Liver (tissue), 9 donors: Measurements from ENCODE around the gene ELK4. TPM values are rescaled to one million over a fixed set of nuclear protein-coding genes. Genes with fewer than 3 reads are reported as not detected.
A peak's percentile ranks its signal among the peaks of the same experiment; 100 is the strongest.

ENCODE experiments used
- DNase-seq: peaks from one replicate; pipeline ENCODE4 v3.0.0-alpha.2; 2017; ENCODE audit warnings: low spot score
- H3K27ac ChIP-seq, 2 donors: one replicate each; pipeline ENCODE4 v1.7.0; 2013; ENCODE audit warnings: inconsistent platforms in 2 of 2, low read length in 2 of 2, control low read depth in 1 of 2, low read depth in 1 of 2, mild to moderate bottlenecking in 1 of 2
- H3K27me3 ChIP-seq, 4 donors: one replicate each; pipeline versions ENCODE4 v1.6.1 to v1.7.0; 2013; ENCODE audit warnings: low read length in 3 of 4, inconsistent platforms in 1 of 4, mild to moderate bottlenecking in 1 of 4, moderate library complexity in 1 of 4; ENCODE audit not compliant: control insufficient read depth in 4 of 4, insufficient read depth in 4 of 4
- H3K36me3 ChIP-seq, 4 donors: one replicate each; pipeline versions ENCODE4 v1.6.1 to v1.7.0; 2013; ENCODE audit warnings: low read length in 3 of 4, mild to moderate bottlenecking in 3 of 4, low read depth in 1 of 4, moderate library complexity in 1 of 4; ENCODE audit not compliant: control insufficient read depth in 4 of 4, insufficient read depth in 3 of 4
- H3K4me1 ChIP-seq, 4 donors: one replicate each; pipeline versions ENCODE4 v1.6.1 to v1.7.0; 2013; ENCODE audit warnings: low read length in 3 of 4, mild to moderate bottlenecking in 3 of 4, moderate library complexity in 1 of 4; ENCODE audit not compliant: control insufficient read depth in 4 of 4, insufficient read depth in 4 of 4
- H3K4me3 ChIP-seq, 3 donors: one replicate each; pipeline versions ENCODE4 v1.6.1 to v1.7.0; 2013; ENCODE audit warnings: low read length in 3 of 3, control low read depth in 1 of 3, low read depth in 1 of 3, mild to moderate bottlenecking in 1 of 3
- H3K9ac ChIP-seq, 2 donors: one replicate each; pipeline ENCODE4 v1.7.0; 2013; ENCODE audit warnings: low read length in 2 of 2, mild to moderate bottlenecking in 2 of 2, moderate library complexity in 2 of 2, control low read depth in 1 of 2, low read depth in 1 of 2
- H3K9me3 ChIP-seq, 4 donors: one replicate each; pipeline versions ENCODE4 v1.6.1 to v1.7.0; 2013; ENCODE audit warnings: low read length in 3 of 4; ENCODE audit not compliant: control insufficient read depth in 4 of 4
- ATF3 ChIP-seq: IDR thresholded peaks from 2 replicates; pipeline ENCODE4 v1.6.1; 2016; ENCODE audit warnings: antibody characterized with exemption
- CTCF ChIP-seq: fragments of 150-350 bp; IDR thresholded peaks from 2 replicates; pipeline ENCODE4 v1.5.1; 2017; ENCODE audit warnings: improper control_type of control experiment, low read depth, low read length; ENCODE audit not compliant: missing input control
- EGR1 ChIP-seq, 2 donors: IDR thresholded peaks; 2 replicates each; pipeline ENCODE4 v1.6.1; 2016 to 2018; ENCODE audit warnings: antibody characterized with exemption in 2 of 2, low read depth in 2 of 2
- FOXA1 ChIP-seq: IDR thresholded peaks from 2 replicates; pipeline ENCODE4 v1.6.1; 2016; ENCODE audit warnings: antibody characterized with exemption
- FOXA2 ChIP-seq: IDR thresholded peaks from 2 replicates; pipeline ENCODE4 v1.6.1; 2016; ENCODE audit warnings: antibody characterized with exemption
- GABPA ChIP-seq, 2 donors: IDR thresholded peaks in 1 of 2; conservative IDR thresholded peaks in 1 of 2; 2 replicates each; pipeline ENCODE4 v1.6.1; 2016; ENCODE audit warnings: antibody characterized with exemption in 2 of 2, mild to moderate bottlenecking in 1 of 2, moderate library complexity in 1 of 2
- HNF4A ChIP-seq, 2 donors: conservative IDR thresholded peaks; 2 replicates each; pipeline ENCODE4 v1.6.1; 2016; ENCODE audit warnings: antibody characterized with exemption in 2 of 2, mild to moderate bottlenecking in 2 of 2
- HNF4G ChIP-seq: IDR thresholded peaks from 2 replicates; pipeline ENCODE4 v1.6.1; 2016; ENCODE audit warnings: antibody characterized with exemption
- JUND ChIP-seq, 2 donors: IDR thresholded peaks; 2 replicates each; pipeline ENCODE4 v1.6.1; 2016; ENCODE audit warnings: antibody characterized with exemption in 2 of 2
- NR2F2 ChIP-seq: IDR thresholded peaks from 2 replicates; pipeline ENCODE4 v1.6.1; 2016; ENCODE audit warnings: antibody characterized with exemption
- RAD21 ChIP-seq, 2 donors: IDR thresholded peaks; 2 replicates each; pipeline ENCODE4 v1.6.1; 2016; ENCODE audit warnings: antibody characterized with exemption in 2 of 2, mild to moderate bottlenecking in 2 of 2
- REST ChIP-seq: IDR thresholded peaks from 2 replicates; pipeline ENCODE4 v1.6.1; 2016; ENCODE audit warnings: antibody characterized with exemption, mild to moderate bottlenecking
- RXRA ChIP-seq, 2 donors: IDR thresholded peaks; 2 replicates each; pipeline ENCODE4 v1.6.1; 2017 to 2018; ENCODE audit warnings: antibody characterized with exemption in 2 of 2, mild to moderate bottlenecking in 1 of 2
- SP1 ChIP-seq: IDR thresholded peaks from 2 replicates; pipeline ENCODE4 v1.6.1; 2018; ENCODE audit warnings: antibody characterized with exemption, mild to moderate bottlenecking
- TAF1 ChIP-seq: conservative IDR thresholded peaks from 2 replicates; pipeline ENCODE4 v1.6.1; 2016; ENCODE audit warnings: antibody characterized with exemption, mild to moderate bottlenecking
- YY1 ChIP-seq: IDR thresholded peaks from 2 replicates; pipeline ENCODE4 v1.6.1; 2016; ENCODE audit warnings: antibody characterized with exemption, mild to moderate bottlenecking
- WGBS: extraction: QIAGEN DNeasy Blood & Tissue Kit; methylation state at CpG from one replicate; pipeline ENCODE4 v1.1.7; 2013; 5-methylcytosine and 5-hydroxymethylcytosine counted together
- polyA plus RNA-seq, 2 donors: library from polyadenylated mRNA; stranded (reverse) in 1 of 2; unstranded in 1 of 2; fragments of 200-250 nt in 1 of 2; fragments of >200 nt in 1 of 2; fragmentation: Nextera tagmentation in 1 of 2; extraction: Ambion mirVana in 1 of 2; gene quantifications; one replicate each; pipeline versions ENCODE4 v1.2.1 to v1.2.3, GENCODE V29; 2013 to 2015
- total RNA-seq, 2 donors: library from RNA; depleted of rRNA; stranded (reverse); fragments of >200 nt; gene quantifications; one replicate each; pipeline ENCODE4 v1.2.3, GENCODE V29; 2014
- TF ChIP-seq, protein P1 (sequence below): IDR thresholded peaks from 2 replicates; pipeline ENCODE4 v1.6.1; 2016; ENCODE audit warnings: antibody characterized with exemption
- TF ChIP-seq, protein P2 (sequence below): IDR thresholded peaks from 2 replicates; pipeline ENCODE4 v1.6.1; 2016; ENCODE audit warnings: antibody characterized with exemption
- donor health status: healthy.
- donor health status: healthy.
- donor health status: healthy.
- donor health status: healthy.
- donor health status: healthy.

ELK4 gene
- total and polyA plus RNA-seq, 4 donors, result 3.5 to 20.2 (median 6.9) TPM

DNA sequence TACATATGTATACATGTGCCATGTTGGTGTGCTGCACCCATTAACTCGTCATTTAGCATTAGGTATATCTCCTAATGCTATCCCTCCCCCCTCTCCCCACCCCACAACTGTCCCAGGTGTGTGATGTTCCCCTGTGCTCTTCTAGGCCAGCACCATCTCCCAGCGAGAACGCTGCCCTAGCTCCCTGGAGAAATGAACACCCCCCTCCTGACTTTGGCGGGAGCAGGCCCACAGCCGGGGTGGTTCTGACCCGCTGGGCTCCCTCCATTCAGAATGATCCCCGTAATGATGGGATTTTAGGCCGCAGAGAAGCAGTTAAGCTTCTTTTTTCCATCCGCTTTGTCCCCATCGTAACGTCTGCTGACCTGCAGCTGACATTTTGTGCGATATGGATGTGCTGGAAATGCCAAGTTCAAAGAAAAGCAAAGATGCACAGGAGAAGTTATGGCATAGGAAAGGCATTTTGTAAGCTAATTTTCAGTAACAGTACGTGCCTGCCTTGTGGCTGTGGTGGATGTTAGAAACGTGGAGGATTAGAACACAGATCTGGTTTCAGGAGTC lies 39.3 kb downstream of the ELK4 start:
- no peaks in the 10 kb centered on the region for H3K9me3 ChIP-seq
- DNase-seq, result peak; percentile 32
- H3K27ac ChIP-seq, result no peak overlapping the region
- peaks cover 0 to under 1% (median 0%) of the 10 kb centered on the region in 4 donors for H3K36me3 ChIP-seq
- H3K27me3 ChIP-seq, result no peaks in the 10 kb centered on the region
- WGBS, result 81% methylated on average over 14 of the region's 14 CpGs
- H3K4me1 ChIP-seq, result peaks cover 2 to 8% (median 5%) of the 10 kb centered on the region in 4 donors
- peak overlapping the region in 1 of 2 donors; percentile 33 for H3K9ac ChIP-seq
- TF ChIP-seq, protein P1, sequence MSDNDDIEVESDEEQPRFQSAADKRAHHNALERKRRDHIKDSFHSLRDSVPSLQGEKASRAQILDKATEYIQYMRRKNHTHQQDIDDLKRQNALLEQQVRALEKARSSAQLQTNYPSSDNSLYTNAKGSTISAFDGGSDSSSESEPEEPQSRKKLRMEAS, result no peak
- TF ChIP-seq HNF4G (no peak), ATF3 (no peak), HNF4A (conservative IDR thresholded peaks at IDR 0.05) (no peak), YY1 (no peak), JUND (IDR thresholded peaks at IDR 0.05) (no peak), GABPA (IDR thresholded peaks at IDR 0.05 in 1 of 2, conservative IDR thresholded peaks at IDR 0.05 in 1 of 2) (no peak), RAD21 (IDR thresholded peaks at IDR 0.05) (no peak), SP1 (no peak)
- TF ChIP-seq, protein P2, sequence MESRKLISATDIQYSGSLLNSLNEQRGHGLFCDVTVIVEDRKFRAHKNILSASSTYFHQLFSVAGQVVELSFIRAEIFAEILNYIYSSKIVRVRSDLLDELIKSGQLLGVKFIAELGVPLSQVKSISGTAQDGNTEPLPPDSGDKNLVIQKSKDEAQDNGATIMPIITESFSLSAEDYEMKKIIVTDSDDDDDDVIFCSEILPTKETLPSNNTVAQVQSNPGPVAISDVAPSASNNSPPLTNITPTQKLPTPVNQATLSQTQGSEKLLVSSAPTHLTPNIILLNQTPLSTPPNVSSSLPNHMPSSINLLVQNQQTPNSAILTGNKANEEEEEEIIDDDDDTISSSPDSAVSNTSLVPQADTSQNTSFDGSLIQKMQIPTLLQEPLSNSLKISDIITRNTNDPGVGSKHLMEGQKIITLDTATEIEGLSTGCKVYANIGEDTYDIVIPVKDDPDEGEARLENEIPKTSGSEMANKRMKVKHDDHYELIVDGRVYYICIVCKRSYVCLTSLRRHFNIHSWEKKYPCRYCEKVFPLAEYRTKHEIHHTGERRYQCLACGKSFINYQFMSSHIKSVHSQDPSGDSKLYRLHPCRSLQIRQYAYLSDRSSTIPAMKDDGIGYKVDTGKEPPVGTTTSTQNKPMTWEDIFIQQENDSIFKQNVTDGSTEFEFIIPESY, result no peak
- H3K4me3 ChIP-seq, result no peak overlapping the region

GRCh38 chr1:205591522-205592351 lies 40.1 kb downstream of the ELK4 start:
- H3K27ac ChIP-seq, result peak overlapping the region in 1 of 2 donors; percentile 5
- no peak overlapping the region for H3K9ac ChIP-seq
- DNase-seq, result peak; percentile 92
- H3K4me1 ChIP-seq, result peaks cover 2 to 8% (median 5%) of the 10 kb centered on the region in 4 donors
- TF ChIP-seq RAD21 (IDR thresholded peaks at IDR 0.05), result peak; percentile 100
- TF ChIP-seq REST, result no peak
- no peak for TF ChIP-seq FOXA2
- TF ChIP-seq SP1, result no peak
- peak; percentile 96 for TF ChIP-seq CTCF
- peak in 1 of 2 donors; percentile 16 for TF ChIP-seq RXRA (IDR thresholded peaks at IDR 0.05)
- no peak for TF ChIP-seq TAF1
- TF ChIP-seq ATF3, result no peak
- TF ChIP-seq EGR1 (IDR thresholded peaks at IDR 0.05; ENCODE audit: low read depth in 2 of 2), result no peak
- TF ChIP-seq, protein P2, result no peak
- TF ChIP-seq HNF4A (conservative IDR thresholded peaks at IDR 0.05), result peak; percentile 31 to 40
- no peak for TF ChIP-seq GABPA (IDR thresholded peaks at IDR 0.05 in 1 of 2, conservative IDR thresholded peaks at IDR 0.05 in 1 of 2)
- TF ChIP-seq, protein P1, result no peak
- no peak for TF ChIP-seq NR2F2
- TF ChIP-seq FOXA1, result no peak
- no peak for TF ChIP-seq YY1
- TF ChIP-seq JUND (IDR thresholded peaks at IDR 0.05), result no peak
- no peak for TF ChIP-seq HNF4G
- no peaks in the 10 kb centered on the region for H3K36me3 ChIP-seq
- H3K27me3 ChIP-seq, result no peaks in the 10 kb centered on the region
- no peaks in the 10 kb centered on the region for H3K9me3 ChIP-seq
- whole genome bisulfite sequencing, result under 1% methylated on average over 40 of the region's 40 CpGs
- peak overlapping the region; percentile 37 to 52 (median 39) for H3K4me3 ChIP-seq
